MV-4-11 (cell line): ENCODE measurements around the gene HM13.
"Not testable (repeated sequence)": the region's sequence is repeated elsewhere in the genome, so short reads cannot be mapped to it uniquely, and the experiment has no call there.

Source experiments
- DNase-seq: peaks from one replicate; lab custom pipeline; 2025; lab: John Stamatoyannopoulos, UW

The HM13 gene

GRCh38 chr20:31590717-31591225 is 76.5 kb downstream of the HM13 start:
- DNase-seq: no peak

GRCh38 chr20:31593221-31594001 is 79.2 kb downstream of the HM13 start:
- peak; percentile 70 for DNase-seq

DNA sequence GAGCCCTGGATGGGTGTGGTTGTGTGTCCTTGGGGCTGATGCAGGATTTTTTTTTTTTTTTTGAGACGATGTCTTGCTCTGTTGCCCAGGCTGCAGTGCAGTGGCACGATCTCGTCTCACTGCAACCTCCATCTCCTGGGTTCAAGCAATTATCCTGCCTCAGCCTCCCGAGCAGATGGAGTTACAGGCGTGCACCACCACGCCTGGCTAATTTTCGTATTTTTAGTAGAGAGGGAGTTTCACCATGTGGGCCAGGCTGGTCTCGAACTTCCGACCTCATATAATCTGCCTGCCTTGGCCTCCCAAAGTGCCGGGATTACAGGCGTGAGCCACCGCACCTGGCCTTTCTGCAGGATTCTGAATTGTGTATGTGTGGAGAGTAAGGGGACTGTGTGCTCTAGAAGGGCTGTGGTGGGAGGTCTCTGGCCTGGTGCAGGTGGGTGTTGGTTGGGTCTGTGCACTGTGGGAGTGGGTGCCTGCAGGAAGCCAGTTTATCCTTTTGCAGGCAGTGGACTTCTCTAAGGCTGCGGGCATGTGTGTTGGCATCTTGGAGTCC is 79.8 kb downstream of the HM13 start:
- no peak for DNase-seq

- no peak for DNase-seq
Measured at GRCh38 chr20:31594558-31595379, 80.5 kb downstream of the HM13 start.

GRCh38 chr20:31595380-31595653 is 81.1 kb downstream of the HM13 start:
- DNase-seq: no peak

- peak; percentile 40 for DNase-seq
Measured at GRCh38 chr20:31595654-31596411, 81.6 kb downstream of the HM13 start.

- not testable (repeated sequence) for DNase-seq
Measured at GRCh38 chr20:31596412-31596715, 82.1 kb downstream of the HM13 start.

GRCh38 chr20:31596831-31597480 is 82.7 kb downstream of the HM13 start:
- DNase-seq: no peak

DNA sequence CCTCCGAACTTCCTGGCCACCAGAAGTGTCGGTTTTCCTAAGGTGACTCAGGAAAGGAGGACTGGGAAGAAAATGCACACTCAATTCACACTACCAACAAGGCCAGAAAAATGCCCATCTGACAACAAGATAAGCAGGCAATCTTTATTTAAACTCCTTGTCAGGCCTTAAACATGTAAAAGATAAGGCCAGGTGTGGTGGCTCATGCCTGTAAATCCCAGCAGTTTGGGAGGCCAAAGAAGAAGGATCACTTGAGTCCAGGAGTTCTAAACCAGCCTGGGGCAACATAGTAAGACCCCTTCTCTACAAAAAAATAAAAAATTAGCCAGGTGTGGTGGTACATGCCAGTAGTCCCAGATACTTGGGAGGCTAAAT is 83.2 kb downstream of the HM13 start:
- no peak for DNase-seq

DNA sequence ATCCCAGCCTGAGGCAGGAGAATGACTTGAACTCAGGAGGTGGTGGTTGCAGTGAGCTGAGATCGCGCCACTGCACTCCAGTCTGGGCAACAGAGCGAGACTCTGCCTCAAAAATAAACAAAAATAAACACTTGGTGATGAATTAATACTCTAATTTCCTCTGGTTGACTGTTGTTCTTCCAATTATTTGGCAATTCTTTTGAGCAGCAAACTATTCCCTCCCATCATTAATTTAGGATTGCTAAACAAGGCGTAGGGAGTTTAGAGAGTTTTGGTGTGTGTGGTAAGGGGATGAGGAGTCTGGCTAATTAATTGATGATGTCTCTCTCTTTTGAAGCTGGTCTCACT is 88.2 kb downstream of the HM13 start:
- no peak for DNase-seq

- peak; percentile 77 for DNase-seq
Measured at GRCh38 chr20:31602779-31603441, 88.7 kb downstream of the HM13 start.

DNA sequence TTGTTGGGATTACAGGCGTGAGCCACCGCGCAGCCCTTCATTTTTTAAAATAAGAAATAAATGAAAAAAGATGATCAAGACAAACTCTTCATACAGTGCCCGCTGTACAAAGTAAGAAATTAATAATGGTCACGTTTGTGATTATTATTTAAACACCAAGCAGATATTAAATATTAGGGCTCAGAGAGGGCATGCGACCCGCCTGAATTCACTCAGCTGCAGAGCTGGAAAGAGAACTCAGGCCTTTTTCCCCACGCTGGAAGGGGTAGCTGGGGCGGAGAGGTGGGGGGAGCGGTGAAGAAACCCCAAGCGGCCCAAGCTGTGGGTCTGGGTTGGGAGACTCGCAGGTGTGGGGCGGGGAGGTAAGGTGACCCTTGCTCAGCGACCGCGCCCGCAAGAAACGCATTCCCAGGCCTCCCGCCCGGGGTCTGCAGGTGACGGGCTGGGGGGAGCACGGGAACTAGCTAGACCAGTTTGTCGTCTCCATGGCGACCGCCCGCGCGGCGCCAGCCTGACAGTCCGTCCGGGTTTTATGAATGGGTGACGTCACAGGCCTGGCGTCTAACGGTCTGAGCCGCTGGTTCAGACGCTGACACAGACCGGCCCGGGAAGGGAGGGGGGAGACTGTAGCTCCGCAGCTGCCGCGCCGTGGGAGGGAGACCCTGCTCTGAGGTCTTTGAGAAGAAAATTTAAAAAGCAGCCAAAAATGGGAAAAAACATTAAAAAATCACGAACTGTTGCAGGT is 89.8 kb downstream of the HM13 start:
- DNase-seq: peak; percentile 87

- DNase-seq: no peak
Measured at GRCh38 chr20:31604567-31605030, 90.4 kb downstream of the HM13 start.

DNA sequence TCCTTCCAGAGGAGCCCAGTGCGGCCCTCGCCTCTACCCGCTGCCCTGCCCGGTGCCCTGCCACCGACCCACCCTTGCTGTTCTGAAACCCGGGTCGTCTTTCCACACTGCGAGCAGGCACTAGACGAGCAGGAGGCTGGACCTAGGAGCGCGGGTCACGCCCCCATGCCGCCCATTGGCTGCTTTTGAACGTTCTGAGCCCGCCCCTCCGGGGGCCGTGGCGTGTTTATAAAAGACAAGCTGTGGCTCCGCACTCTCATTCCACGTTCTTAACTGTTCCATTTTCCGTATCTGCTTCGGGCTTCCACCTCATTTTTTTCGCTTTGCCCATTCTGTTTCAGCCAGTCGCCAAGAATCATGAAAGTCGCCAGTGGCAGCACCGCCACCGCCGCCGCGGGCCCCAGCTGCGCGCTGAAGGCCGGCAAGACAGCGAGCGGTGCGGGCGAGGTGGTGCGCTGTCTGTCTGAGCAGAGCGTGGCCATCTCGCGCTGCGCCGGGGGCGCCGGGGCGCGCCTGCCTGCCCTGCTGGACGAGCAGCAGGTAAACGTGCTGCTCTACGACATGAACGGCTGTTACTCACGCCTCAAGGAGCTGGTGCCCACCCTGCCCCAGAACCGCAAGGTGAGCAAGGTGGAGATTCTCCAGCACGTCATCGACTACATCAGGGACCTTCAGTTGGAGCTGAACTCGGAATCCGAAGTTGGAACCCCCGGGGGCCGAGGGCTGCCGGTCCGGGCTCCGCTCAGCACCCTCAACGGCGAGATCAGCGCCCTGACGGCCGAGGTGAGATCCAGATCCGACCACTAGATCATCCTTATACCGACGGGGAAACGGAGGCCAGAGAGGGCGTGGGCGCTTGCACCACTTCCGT is 91.0 kb downstream of the HM13 start, which contains the start of gene ID1:
Gene ID1 (plus strand): TSS at position 259 of the 871 bp plus-strand sequence. CDS start 99 bp downstream, at position 358.
- DNase-seq: peak; percentile 91

GRCh38 chr20:31605902-31606803 is 91.9 kb downstream of the HM13 start:
- no peak for DNase-seq

GRCh38 chr20:31606804-31607639 is 92.8 kb downstream of the HM13 start:
- no peak for DNase-seq

DNA sequence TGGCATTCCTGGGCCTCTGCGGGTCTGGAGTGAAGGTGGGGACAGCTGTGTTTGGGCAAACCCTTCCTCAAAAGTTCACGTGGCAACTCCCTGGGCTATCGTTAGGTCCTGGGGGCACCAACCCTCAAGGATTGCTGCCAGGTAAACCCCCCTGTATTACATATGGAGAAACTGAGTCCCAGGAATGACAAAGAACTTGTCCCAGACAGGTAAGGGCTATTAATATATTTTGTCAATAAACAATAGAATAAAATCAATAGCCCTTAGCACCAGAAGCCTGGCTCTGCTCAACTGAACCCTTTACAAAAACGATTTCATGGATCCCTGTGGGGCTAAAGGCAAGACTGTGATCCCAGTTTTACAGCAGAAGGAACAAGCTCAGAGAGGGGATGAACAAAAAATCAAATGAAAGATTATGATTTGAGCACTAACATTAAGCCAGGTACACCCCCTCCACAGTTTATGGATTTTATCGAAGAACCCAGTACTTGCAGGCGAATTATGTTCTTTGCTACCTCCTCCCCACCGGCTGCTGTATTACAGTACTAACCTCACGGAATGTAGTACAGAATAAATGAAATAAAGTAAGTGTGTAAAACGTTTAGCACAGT is 93.5 kb downstream of the HM13 start:
- no peak for DNase-seq
